Measurements from ENCODE around the gene RXRA.
A peak's percentile ranks its signal among the peaks of the same experiment; 100 is the strongest.

The RXRA gene

DNA sequence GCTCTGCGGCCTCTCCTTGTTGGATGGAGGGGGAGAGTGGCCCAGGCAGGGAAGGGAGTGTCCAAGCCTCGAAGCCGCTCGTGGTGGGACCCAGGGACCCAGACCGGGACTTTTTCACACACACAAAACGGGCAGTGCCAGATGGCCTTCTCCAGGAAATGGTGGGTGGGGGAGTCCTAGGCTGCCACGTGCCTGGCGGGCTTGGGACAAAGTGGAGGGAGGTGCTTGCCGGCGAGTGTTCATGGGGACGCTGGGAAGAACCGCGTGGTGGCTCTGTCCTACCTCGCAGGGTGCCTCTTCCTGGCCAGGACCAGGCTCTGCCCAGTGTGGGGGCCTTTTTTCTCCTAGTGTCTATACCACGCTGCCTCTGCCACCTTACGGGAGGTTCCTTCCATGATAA lies 160.3 kb downstream of the RXRA start:
- POLR2A ChIA-PET, result no interaction called here
- 70% methylated on average over 9 of the region's 16 CpGs for WGBS (ENCODE audit: insufficient coverage)

More for the DNA sequence above, 160.3 kb downstream of the RXRA start:
- peaks cover 0 to 5% (median 0%) of the 10 kb centered on the region in 5 experiments for H3K9me3 ChIP-seq (ENCODE audit: control extremely low read depth in 1 of 5, control insufficient read depth in 4 of 5, insufficient read depth in 2 of 5, low read depth in 1 of 5, low read length in 4 of 5)
- H3K4me3 ChIP-seq (ENCODE audit: control insufficient read depth in 1 of 7, extremely low read depth in 1 of 7, insufficient read depth in 4 of 7, low read depth in 2 of 7, low read length in 6 of 7), result no peak overlapping the region
- CTCF ChIA-PET, result interaction anchor here (1.2 kb wide), 1 partner anchor 11 kb away, joined by 3 read pairs; no protein-coding TSS in a partner anchor
- no peak overlapping the region for H3K27ac ChIP-seq (ENCODE audit: insufficient read depth in 1 of 2, low read depth in 1 of 2, low read length in 2 of 2, poor library complexity in 1 of 2, severe bottlenecking in 2 of 2)
- no peaks in the 10 kb centered on the region for H3K36me3 ChIP-seq (ENCODE audit: control insufficient read depth in 4 of 4, insufficient read depth in 4 of 4, low read length in 3 of 4)
- DNase-seq, result peak in 2 of 3 donors; percentile 31 to 39
- no peaks in the 10 kb centered on the region for H3K27me3 ChIP-seq (replicated peaks in 2 of 5; ENCODE audit: control insufficient read depth in 4 of 5, insufficient read depth in 5 of 5, low read length in 4 of 5)
- H3K4me1 ChIP-seq (ENCODE audit: control extremely low read depth in 1 of 4, control insufficient read depth in 4 of 4, insufficient read depth in 4 of 4, low read length in 3 of 4), result peaks cover 0 to 19% (median 7%) of the 10 kb centered on the region in 4 experiments

All from common myeloid progenitor, CD34-positive (primary cell).